ENCODE results near the gene LANCL3.

GRCh38 chrX:37676811-37677210 is 105.3 kb downstream of the LANCL3 start:
- TF ChIP-seq, protein P1, sequence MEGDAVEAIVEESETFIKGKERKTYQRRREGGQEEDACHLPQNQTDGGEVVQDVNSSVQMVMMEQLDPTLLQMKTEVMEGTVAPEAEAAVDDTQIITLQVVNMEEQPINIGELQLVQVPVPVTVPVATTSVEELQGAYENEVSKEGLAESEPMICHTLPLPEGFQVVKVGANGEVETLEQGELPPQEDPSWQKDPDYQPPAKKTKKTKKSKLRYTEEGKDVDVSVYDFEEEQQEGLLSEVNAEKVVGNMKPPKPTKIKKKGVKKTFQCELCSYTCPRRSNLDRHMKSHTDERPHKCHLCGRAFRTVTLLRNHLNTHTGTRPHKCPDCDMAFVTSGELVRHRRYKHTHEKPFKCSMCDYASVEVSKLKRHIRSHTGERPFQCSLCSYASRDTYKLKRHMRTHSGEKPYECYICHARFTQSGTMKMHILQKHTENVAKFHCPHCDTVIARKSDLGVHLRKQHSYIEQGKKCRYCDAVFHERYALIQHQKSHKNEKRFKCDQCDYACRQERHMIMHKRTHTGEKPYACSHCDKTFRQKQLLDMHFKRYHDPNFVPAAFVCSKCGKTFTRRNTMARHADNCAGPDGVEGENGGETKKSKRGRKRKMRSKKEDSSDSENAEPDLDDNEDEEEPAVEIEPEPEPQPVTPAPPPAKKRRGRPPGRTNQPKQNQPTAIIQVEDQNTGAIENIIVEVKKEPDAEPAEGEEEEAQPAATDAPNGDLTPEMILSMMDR (IDR thresholded peaks at IDR 0.05; ENCODE audit: insufficient read depth, low read length): no peak
- TF ChIP-seq, protein P2, sequence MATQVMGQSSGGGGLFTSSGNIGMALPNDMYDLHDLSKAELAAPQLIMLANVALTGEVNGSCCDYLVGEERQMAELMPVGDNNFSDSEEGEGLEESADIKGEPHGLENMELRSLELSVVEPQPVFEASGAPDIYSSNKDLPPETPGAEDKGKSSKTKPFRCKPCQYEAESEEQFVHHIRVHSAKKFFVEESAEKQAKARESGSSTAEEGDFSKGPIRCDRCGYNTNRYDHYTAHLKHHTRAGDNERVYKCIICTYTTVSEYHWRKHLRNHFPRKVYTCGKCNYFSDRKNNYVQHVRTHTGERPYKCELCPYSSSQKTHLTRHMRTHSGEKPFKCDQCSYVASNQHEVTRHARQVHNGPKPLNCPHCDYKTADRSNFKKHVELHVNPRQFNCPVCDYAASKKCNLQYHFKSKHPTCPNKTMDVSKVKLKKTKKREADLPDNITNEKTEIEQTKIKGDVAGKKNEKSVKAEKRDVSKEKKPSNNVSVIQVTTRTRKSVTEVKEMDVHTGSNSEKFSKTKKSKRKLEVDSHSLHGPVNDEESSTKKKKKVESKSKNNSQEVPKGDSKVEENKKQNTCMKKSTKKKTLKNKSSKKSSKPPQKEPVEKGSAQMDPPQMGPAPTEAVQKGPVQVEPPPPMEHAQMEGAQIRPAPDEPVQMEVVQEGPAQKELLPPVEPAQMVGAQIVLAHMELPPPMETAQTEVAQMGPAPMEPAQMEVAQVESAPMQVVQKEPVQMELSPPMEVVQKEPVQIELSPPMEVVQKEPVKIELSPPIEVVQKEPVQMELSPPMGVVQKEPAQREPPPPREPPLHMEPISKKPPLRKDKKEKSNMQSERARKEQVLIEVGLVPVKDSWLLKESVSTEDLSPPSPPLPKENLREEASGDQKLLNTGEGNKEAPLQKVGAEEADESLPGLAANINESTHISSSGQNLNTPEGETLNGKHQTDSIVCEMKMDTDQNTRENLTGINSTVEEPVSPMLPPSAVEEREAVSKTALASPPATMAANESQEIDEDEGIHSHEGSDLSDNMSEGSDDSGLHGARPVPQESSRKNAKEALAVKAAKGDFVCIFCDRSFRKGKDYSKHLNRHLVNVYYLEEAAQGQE (IDR thresholded peaks at IDR 0.05; ENCODE audit: insufficient replicate concordance, low read depth): no peak
- TF ChIP-seq POLR2AphosphoS5 (IDR thresholded peaks at IDR 0.05; ENCODE audit: low read depth): no peak
- no peak for TF ChIP-seq GABPA (IDR thresholded peaks at IDR 0.05; ENCODE audit: low read depth)
- no peak for TF ChIP-seq SPI1 (IDR thresholded peaks at IDR 0.05; ENCODE audit: borderline replicate concordance, low read depth)

Measured in HL-60 (cell line).